Suprapubic skin (tissue), 4 donors: ENCODE results near the gene NR2E3.

Source experiments
- CTCF ChIP-seq, 2 donors: fragments of 200-600 bp in 1 of 2; fragments of 450-650 bp in 1 of 2; sonication (generic) in 1 of 2; IDR thresholded peaks; one replicate each; pipeline ENCODE4 v1.5.1; 2016 to 2019; ENCODE audit warnings: antibody characterized with exemption in 2 of 2, mild to moderate bottlenecking in 1 of 2, moderate library complexity in 1 of 2
- POLR2A ChIP-seq, 2 donors: fragments of 450-650 bp; IDR thresholded peaks; one replicate each; pipeline ENCODE4 v1.6.1; 2017; ENCODE audit warnings: antibody characterized with exemption in 2 of 2, mild to moderate bottlenecking in 2 of 2, moderate library complexity in 2 of 2
- POLR2AphosphoS5 ChIP-seq, 3 donors: sonication (generic); formaldehyde crosslinking; IDR thresholded peaks; one replicate each; pipeline ENCODE4 v1.6.1; 2017; ENCODE audit warnings: antibody characterized with exemption in 3 of 3

GRCh38 chr15:71782422-71783165 lies 27.8 kb upstream of the NR2E3 start:
- TF ChIP-seq CTCF (IDR thresholded peaks at IDR 0.05) (no peak), POLR2AphosphoS5 (IDR thresholded peaks at IDR 0.05) (no peak), POLR2A (IDR thresholded peaks at IDR 0.05) (no peak)
